Measurements from ENCODE around the gene BTN1A1. TPM values are rescaled to one million over a fixed set of nuclear protein-coding genes. Genes with fewer than 3 reads are reported as not detected.

BTN1A1 gene
- total and polyA plus RNA-seq, 9 of the 15 experiments (the other 6 are each of a cell fraction or from before 2014, with no cell fraction given) = 0.01 to 0.15 (median 0.06) TPM; not detected in 4

DNA sequence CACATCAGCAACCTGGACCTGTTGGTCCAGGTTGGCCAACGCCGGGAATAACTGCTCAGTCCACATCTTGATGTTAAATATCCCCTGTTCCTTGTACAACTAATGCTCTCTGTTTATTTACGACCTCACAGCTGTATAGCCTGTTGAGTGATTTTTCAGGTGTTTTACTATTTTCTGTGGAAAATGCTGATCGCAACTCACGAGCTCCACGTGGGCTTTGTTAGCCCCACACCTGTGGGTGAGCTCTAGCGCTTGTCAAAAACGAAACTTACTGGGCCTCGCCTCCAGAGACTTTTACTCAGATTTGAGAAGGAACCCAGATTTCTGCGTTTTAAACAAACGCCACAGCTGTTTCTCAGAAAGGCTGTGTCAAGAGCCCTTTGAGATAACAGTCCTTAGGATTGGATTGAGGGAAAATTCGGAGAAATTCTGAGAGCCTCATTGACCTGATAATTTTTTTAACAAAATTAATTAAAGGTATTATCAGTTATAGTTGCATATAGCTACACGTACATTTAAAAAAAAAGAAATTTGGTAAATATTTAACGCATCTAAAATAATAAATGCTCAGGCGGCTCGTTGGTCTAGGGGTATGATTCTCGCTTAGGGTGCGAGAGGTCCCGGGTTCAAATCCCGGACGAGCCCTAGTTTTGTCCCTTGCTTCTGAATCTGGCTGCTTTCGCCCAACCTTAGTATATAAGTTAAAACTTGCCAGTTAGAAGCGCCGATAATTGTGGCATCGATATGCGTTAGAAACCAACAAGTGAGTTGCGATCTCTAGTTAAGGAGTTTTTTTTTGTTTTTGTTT, 54.8 kb downstream of the BTN1A1 start (continued):
- TF ChIP-seq CHD7 (IDR thresholded peaks at IDR 0.05; ENCODE audit: low read depth, low read length) (no peak), POLR2AphosphoS2 (IDR thresholded peaks at IDR 0.05; ENCODE audit: low read length) (no peak), MCM3 (IDR thresholded peaks at IDR 0.05) (no peak), CBFA2T2 (conservative IDR thresholded peaks at IDR 0.05) (no peak), TAF1 (IDR thresholded peaks at IDR 0.05; ENCODE audit: control insufficient read depth, extremely low read depth, insufficient read depth, low read length, severe bottlenecking) (no peak), MAFK (IDR thresholded peaks at IDR 0.05; ENCODE audit: low read length) (no peak), ZNF764 (CRISPR knock-in tag; IDR thresholded peaks at IDR 0.05; ENCODE audit: low read depth) (peak; percentile 77; the same call in 1 of the 2 replicates), ZBED1 (IDR thresholded peaks at IDR 0.05) (no peak), ZNF436 (CRISPR knock-in tag; IDR thresholded peaks at IDR 0.05) (no peak), NFATC3 (IDR thresholded peaks at IDR 0.05) (no peak), ZNF24 (IDR thresholded peaks at IDR 0.05) (0 out of 2 replicates have a peak, but pooled peaks have one; percentile 15), ZSCAN32 (CRISPR knock-in tag; IDR thresholded peaks at IDR 0.05) (no peak)
- TF ChIP-seq, protein P1, sequence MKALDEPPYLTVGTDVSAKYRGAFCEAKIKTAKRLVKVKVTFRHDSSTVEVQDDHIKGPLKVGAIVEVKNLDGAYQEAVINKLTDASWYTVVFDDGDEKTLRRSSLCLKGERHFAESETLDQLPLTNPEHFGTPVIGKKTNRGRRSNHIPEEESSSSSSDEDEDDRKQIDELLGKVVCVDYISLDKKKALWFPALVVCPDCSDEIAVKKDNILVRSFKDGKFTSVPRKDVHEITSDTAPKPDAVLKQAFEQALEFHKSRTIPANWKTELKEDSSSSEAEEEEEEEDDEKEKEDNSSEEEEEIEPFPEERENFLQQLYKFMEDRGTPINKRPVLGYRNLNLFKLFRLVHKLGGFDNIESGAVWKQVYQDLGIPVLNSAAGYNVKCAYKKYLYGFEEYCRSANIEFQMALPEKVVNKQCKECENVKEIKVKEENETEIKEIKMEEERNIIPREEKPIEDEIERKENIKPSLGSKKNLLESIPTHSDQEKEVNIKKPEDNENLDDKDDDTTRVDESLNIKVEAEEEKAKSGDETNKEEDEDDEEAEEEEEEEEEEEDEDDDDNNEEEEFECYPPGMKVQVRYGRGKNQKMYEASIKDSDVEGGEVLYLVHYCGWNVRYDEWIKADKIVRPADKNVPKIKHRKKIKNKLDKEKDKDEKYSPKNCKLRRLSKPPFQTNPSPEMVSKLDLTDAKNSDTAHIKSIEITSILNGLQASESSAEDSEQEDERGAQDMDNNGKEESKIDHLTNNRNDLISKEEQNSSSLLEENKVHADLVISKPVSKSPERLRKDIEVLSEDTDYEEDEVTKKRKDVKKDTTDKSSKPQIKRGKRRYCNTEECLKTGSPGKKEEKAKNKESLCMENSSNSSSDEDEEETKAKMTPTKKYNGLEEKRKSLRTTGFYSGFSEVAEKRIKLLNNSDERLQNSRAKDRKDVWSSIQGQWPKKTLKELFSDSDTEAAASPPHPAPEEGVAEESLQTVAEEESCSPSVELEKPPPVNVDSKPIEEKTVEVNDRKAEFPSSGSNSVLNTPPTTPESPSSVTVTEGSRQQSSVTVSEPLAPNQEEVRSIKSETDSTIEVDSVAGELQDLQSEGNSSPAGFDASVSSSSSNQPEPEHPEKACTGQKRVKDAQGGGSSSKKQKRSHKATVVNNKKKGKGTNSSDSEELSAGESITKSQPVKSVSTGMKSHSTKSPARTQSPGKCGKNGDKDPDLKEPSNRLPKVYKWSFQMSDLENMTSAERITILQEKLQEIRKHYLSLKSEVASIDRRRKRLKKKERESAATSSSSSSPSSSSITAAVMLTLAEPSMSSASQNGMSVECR (CRISPR knock-in tag; IDR thresholded peaks at IDR 0.05) = no peak
